HCT116 (cell line): ENCODE results near the gene CCNYL1. TPM values are rescaled to one million over a fixed set of nuclear protein-coding genes. Genes with fewer than 3 reads are reported as not detected.

Experiments
- ATAC-seq: fragments of 200-7000 bp; cut with Tn5 transposase; 2 replicates; pipeline ENCODE4 v1.9.1; 2020; ENCODE audit warnings: mild to moderate bottlenecking, moderate library complexity
- BruUV-seq: library from RNA; stranded (reverse); fragments of 400-500 nt; replicated peaks from 2 replicates; lab custom pipeline; 2021; lab: Mats Ljungman, UMichigan
- CTCF ChIA-PET: fragments of 300-600 bp; sonication (Branson Sonifier 250); formaldehyde crosslinking; loops from one replicate; lab custom pipeline; 2021; ENCODE audit warnings: antibody characterized with exemption; lab: Charles Lee
- POLR2A ChIA-PET: fragments of 300-600, 350-600 bp; sonication (Branson Sonifier 250); formaldehyde crosslinking; loops from one replicate; lab custom pipeline; 2021; ENCODE audit warnings: antibody characterized with exemption; lab: Charles Lee
- RAD21 ChIA-PET, 2 experiments: fragments of 300-600 bp; sonication (Branson Sonifier 250); formaldehyde crosslinking; loops; one replicate each; lab custom pipeline; 2023; ENCODE audit warnings: low total read pairs in 2 of 2; ENCODE audit not compliant: uncharacterized antibody in 2 of 2, unreplicated experiment in 2 of 2, low non-redundant PET in 1 of 2; lab: Charles Lee
- DNase-seq: peaks from one replicate; pipeline ENCODE4 v3.0.0-alpha.2; 2010; ENCODE audit warnings: low read depth, low spot score
- H2AFZ ChIP-seq: fragments of 200-600 bp; shearing (Covaris generic), sonication (generic); 2 replicates; pipeline ENCODE4 v1.6.1; 2017; ENCODE audit warnings: low read depth, mixed run types, mixed read lengths, antibody characterized with exemption, low read length; ENCODE audit not compliant: poor library complexity, severe bottlenecking
- H3K27ac ChIP-seq: 2 replicates; pipeline ENCODE4 v1.5.1; 2012; ENCODE audit warnings: low read depth, low read length
- H3K27me3 ChIP-seq: fragments of 200-600 bp; sonication (generic); 2 replicates; pipeline ENCODE4 v1.6.1; 2016; ENCODE audit warnings: mixed run types, low read length, mixed read lengths; ENCODE audit not compliant: insufficient read depth
- H3K36me3 ChIP-seq, 2 experiments: fragments of 200-500 bp in 1 of 2; fragments of 200-600 bp in 1 of 2; sonication (Bioruptor generic) in 1 of 2; sonication (generic) in 1 of 2; 2 replicates each; pipeline versions ENCODE4 v1.5.1 to v1.6.1; 2014 to 2016; ENCODE audit warnings: low read length in 2 of 2, inconsistent platforms in 1 of 2, mixed read lengths in 1 of 2, mixed run types in 1 of 2; ENCODE audit not compliant: insufficient read depth in 2 of 2, control insufficient read depth in 1 of 2
- H3K4me1 ChIP-seq, 2 experiments: fragments of 200-600 bp in 1 of 2; sonication (generic) in 1 of 2; 2 replicates each; pipeline versions ENCODE4 v1.5.1 to v1.6.1; 2012 to 2017; ENCODE audit warnings: low read length in 2 of 2, inconsistent platforms in 1 of 2, mild to moderate bottlenecking in 1 of 2, mixed read lengths in 1 of 2, mixed run types in 1 of 2, moderate library complexity in 1 of 2; ENCODE audit not compliant: insufficient read depth in 2 of 2, control insufficient read depth in 1 of 2
- H3K4me2 ChIP-seq: fragments of 200-600 bp; sonication (generic); 2 replicates; pipeline ENCODE4 v1.6.1; 2017; ENCODE audit warnings: mixed run types, low read length, mixed read lengths
- H3K4me3 ChIP-seq, 2 experiments: fragments of 200-600 bp in 1 of 2; sonication (generic) in 1 of 2; replicated peaks in 1 of 2; 2 replicates each; pipeline ENCODE4 v1.5.1; 2011 to 2016; ENCODE audit warnings: low read length in 2 of 2, control low read depth in 1 of 2, low read depth in 1 of 2, mild to moderate bottlenecking in 1 of 2, mixed read lengths in 1 of 2, mixed run types in 1 of 2
- H3K79me2 ChIP-seq: fragments of 200-600 bp; sonication (generic); 2 replicates; pipeline ENCODE4 v1.6.1; 2017; ENCODE audit warnings: mild to moderate bottlenecking, mixed run types, low read length, moderate library complexity, mixed read lengths; ENCODE audit not compliant: insufficient read depth
- H3K9ac ChIP-seq: fragments of 200-600 bp; sonication (generic); 2 replicates; pipeline ENCODE4 v1.6.1; 2016; ENCODE audit warnings: low read length, mixed read lengths
- H3K9me2 ChIP-seq: fragments of 200-600 bp; sonication (generic), shearing (Covaris generic); 2 replicates; pipeline ENCODE4 v1.6.1; 2017; ENCODE audit warnings: mixed run types, mild to moderate bottlenecking, moderate library complexity; ENCODE audit not compliant: insufficient read depth
- H3K9me3 ChIP-seq, 2 experiments: fragments of 200-500 bp in 1 of 2; fragments of 200-600 bp in 1 of 2; sonication (Bioruptor generic) in 1 of 2; sonication (generic) in 1 of 2; 2 replicates each; pipeline ENCODE4 v1.6.1; 2014 to 2017; ENCODE audit warnings: low read length in 2 of 2, mixed read lengths in 2 of 2, inconsistent platforms in 1 of 2, low read depth in 1 of 2, mild to moderate bottlenecking in 1 of 2, mixed run types in 1 of 2, moderate library complexity in 1 of 2; ENCODE audit not compliant: control insufficient read depth in 1 of 2, insufficient read depth in 1 of 2
- H4K20me1 ChIP-seq: fragments of 200-600 bp; sonication (generic), shearing (Covaris generic); 2 replicates; pipeline ENCODE4 v1.6.1; 2017; ENCODE audit warnings: mixed run types, mild to moderate bottlenecking, moderate library complexity; ENCODE audit not compliant: insufficient read depth
- CBX3 ChIP-seq: IDR thresholded peaks from 2 replicates; pipeline ENCODE4 v1.6.1; 2012; ENCODE audit warnings: low read depth
- CEBPB ChIP-seq: IDR thresholded peaks from 2 replicates; pipeline ENCODE4 v1.6.1; 2012; ENCODE audit warnings: low read depth
- EGR1 ChIP-seq: IDR thresholded peaks from 2 replicates; pipeline ENCODE4 v1.6.1; 2012; ENCODE audit warnings: low read depth
- ELF1 ChIP-seq: IDR thresholded peaks from 2 replicates; pipeline ENCODE4 v1.6.1; 2012; ENCODE audit warnings: low read depth, borderline replicate concordance
- EZH2 ChIP-seq: fragments of 200-600 bp; sonication (generic); IDR thresholded peaks from 2 replicates; pipeline ENCODE4 v1.6.1; 2017; ENCODE audit warnings: antibody characterized with exemption, mixed run types
- EZH2phosphoT487 ChIP-seq: fragments of 200-600 bp; IDR thresholded peaks from 2 replicates; pipeline ENCODE4 v1.6.1; 2018; ENCODE audit warnings: antibody characterized with exemption, borderline replicate concordance
- FOSL1 ChIP-seq: IDR thresholded peaks from 2 replicates; pipeline ENCODE4 v1.6.1; 2012; ENCODE audit warnings: low read depth
- MAX ChIP-seq: IDR thresholded peaks from 2 replicates; pipeline ENCODE4 v1.6.1; 2012
- POLR2A ChIP-seq: IDR thresholded peaks from 2 replicates; pipeline ENCODE4 v1.7.0; 2011; ENCODE audit warnings: borderline replicate concordance; ENCODE audit not compliant: insufficient read depth, insufficient read length; ENCODE audit errors: extremely low read depth
- POLR2AphosphoS5 ChIP-seq: IDR thresholded peaks from 2 replicates; pipeline ENCODE4 v1.6.1; 2011; ENCODE audit warnings: mild to moderate bottlenecking, low read depth, low read length, moderate library complexity
- RAD21 ChIP-seq: IDR thresholded peaks from 2 replicates; pipeline ENCODE4 v1.6.1; 2012; ENCODE audit warnings: low read depth, mild to moderate bottlenecking
- SIN3A ChIP-seq: IDR thresholded peaks from 2 replicates; pipeline ENCODE4 v1.6.1; 2012; ENCODE audit warnings: low read depth
- SP1 ChIP-seq: IDR thresholded peaks from 2 replicates; pipeline ENCODE4 v1.6.1; 2012; ENCODE audit warnings: low read depth
- SRF ChIP-seq: IDR thresholded peaks from 2 replicates; pipeline ENCODE4 v1.6.1; 2012; ENCODE audit warnings: low read depth
- TCF7L2 ChIP-seq: IDR thresholded peaks from 2 replicates; pipeline ENCODE4 v1.7.0; 2011; ENCODE audit warnings: borderline replicate concordance, inconsistent platforms; ENCODE audit not compliant: insufficient read depth, insufficient read length; ENCODE audit errors: extremely low read depth
- YY1 ChIP-seq: IDR thresholded peaks from 2 replicates; pipeline ENCODE4 v1.6.1; 2011; ENCODE audit warnings: low read length, low read depth, moderate library complexity, mild to moderate bottlenecking; ENCODE audit not compliant: insufficient replicate concordance; ENCODE audit errors: extremely low read depth
- ZBTB33 ChIP-seq: IDR thresholded peaks from 2 replicates; pipeline ENCODE4 v1.6.1; 2011; ENCODE audit warnings: mild to moderate bottlenecking, low read length, moderate library complexity; ENCODE audit not compliant: insufficient replicate concordance; ENCODE audit errors: extremely low read depth
- ZFX ChIP-seq: fragments of 450-650 bp; IDR thresholded peaks from 2 replicates; pipeline ENCODE4 v1.6.1; 2017
- intact Hi-C: fragments of 100-400 bp; cut with micrococcal nuclease; formaldehyde crosslinking; loops from 2 replicates; pipeline ENCODE4 v1.10.0; 2022
- total RNA-seq: library from RNA; stranded (reverse); gene quantifications from one replicate; pipeline ENCODE4 v1.2.1, GENCODE V29; 2021; ENCODE audit not compliant: unreplicated experiment
- TF ChIP-seq, protein P1 (sequence below): IDR thresholded peaks from 2 replicates; pipeline ENCODE4 v1.6.1; 2012
- TF ChIP-seq, protein P2 (sequence below): IDR thresholded peaks from 2 replicates; pipeline ENCODE4 v1.6.1; 2012; ENCODE audit warnings: low read depth

CCNYL1 gene
- total RNA-seq, 1 experiment from 2014 or later, result 14.9 TPM

DNA sequence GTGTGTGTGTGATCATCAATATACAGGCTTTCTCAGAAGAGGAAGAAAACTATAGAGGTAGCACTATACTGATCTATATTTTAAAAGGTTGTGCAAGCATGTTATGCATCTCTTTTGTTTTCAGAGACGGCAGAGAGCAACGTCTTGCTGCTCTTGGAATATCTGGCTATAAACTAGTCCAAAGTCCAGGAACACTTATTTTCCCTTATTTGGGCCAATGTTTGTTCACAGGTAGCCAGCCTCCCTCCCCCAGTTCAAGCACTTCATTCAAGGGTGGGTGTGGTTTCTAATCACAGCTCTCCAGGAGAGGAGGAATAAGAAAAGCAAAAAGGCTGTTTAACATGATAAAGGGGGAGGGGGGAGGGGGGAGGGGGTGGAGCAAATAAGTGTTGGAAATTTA lies 54.1 kb downstream of the CCNYL1 start:
- ChIA-PET CTCF (interaction anchor here (0.6 to 1.0 kb wide), 3 partner anchors 207 to 275 kb away, joined by 3 to 5 read pairs (median 3); no protein-coding TSS in a partner anchor), RAD21 (no interaction called here), POLR2A (no interaction called here)
- no peak overlapping the region for H3K4me2 ChIP-seq
- BruUV-seq, result no TSS peak
- H3K9me3 ChIP-seq, result no peaks in the 10 kb centered on the region
- H3K4me1 ChIP-seq, result peaks cover 4 to 13% of the 10 kb centered on the region in 2 experiments; a peak in 3 of 4 replicates
- H2AFZ ChIP-seq, result no peak overlapping the region
- ATAC-seq (no peak), DNase-seq (no peak)
- peaks cover 12% of the 10 kb centered on the region; the same call in 1 of the 2 replicates for H3K79me2 ChIP-seq
- no peaks in the 10 kb centered on the region for H3K27me3 ChIP-seq
- H3K9ac ChIP-seq, result no peak overlapping the region
- intact Hi-C loops, result no loop called here
- H3K36me3 ChIP-seq, result peaks cover 0 to 7% of the 10 kb centered on the region in 2 experiments; a peak in 2 of 4 replicates
- H3K4me3 ChIP-seq, result no peak overlapping the region
- no peaks in the 10 kb centered on the region for H3K9me2 ChIP-seq
- H4K20me1 ChIP-seq, result no peaks in the 10 kb centered on the region
- TF ChIP-seq CBX3 (no peak), SRF (no peak), TCF7L2 (no peak), ZFX (no peak), MAX (no peak), ZBTB33 (no peak), ELF1 (no peak), POLR2AphosphoS5 (no peak), YY1 (no peak), EGR1 (no peak), EZH2 (no peak), FOSL1 (no peak), SIN3A (no peak), POLR2A (no peak), EZH2phosphoT487 (no peak), CEBPB (no peak), SP1 (no peak), RAD21 (no peak)
- TF ChIP-seq, protein P1, sequence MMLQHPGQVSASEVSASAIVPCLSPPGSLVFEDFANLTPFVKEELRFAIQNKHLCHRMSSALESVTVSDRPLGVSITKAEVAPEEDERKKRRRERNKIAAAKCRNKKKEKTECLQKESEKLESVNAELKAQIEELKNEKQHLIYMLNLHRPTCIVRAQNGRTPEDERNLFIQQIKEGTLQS, result no peak
- TF ChIP-seq, protein P2, sequence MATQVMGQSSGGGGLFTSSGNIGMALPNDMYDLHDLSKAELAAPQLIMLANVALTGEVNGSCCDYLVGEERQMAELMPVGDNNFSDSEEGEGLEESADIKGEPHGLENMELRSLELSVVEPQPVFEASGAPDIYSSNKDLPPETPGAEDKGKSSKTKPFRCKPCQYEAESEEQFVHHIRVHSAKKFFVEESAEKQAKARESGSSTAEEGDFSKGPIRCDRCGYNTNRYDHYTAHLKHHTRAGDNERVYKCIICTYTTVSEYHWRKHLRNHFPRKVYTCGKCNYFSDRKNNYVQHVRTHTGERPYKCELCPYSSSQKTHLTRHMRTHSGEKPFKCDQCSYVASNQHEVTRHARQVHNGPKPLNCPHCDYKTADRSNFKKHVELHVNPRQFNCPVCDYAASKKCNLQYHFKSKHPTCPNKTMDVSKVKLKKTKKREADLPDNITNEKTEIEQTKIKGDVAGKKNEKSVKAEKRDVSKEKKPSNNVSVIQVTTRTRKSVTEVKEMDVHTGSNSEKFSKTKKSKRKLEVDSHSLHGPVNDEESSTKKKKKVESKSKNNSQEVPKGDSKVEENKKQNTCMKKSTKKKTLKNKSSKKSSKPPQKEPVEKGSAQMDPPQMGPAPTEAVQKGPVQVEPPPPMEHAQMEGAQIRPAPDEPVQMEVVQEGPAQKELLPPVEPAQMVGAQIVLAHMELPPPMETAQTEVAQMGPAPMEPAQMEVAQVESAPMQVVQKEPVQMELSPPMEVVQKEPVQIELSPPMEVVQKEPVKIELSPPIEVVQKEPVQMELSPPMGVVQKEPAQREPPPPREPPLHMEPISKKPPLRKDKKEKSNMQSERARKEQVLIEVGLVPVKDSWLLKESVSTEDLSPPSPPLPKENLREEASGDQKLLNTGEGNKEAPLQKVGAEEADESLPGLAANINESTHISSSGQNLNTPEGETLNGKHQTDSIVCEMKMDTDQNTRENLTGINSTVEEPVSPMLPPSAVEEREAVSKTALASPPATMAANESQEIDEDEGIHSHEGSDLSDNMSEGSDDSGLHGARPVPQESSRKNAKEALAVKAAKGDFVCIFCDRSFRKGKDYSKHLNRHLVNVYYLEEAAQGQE, result no peak
- no peak overlapping the region for H3K27ac ChIP-seq
